Measurements from ENCODE around the gene OR2AE1. TPM values are rescaled to one million over a fixed set of nuclear protein-coding genes. Genes with fewer than 3 reads are reported as not detected.

Gene OR2AE1
- polyA plus RNA-seq, 1 donor from 2014 or later = not detected

GRCh38 chr7:99897322-99898022 is 20.6 kb upstream of the OR2AE1 start:
- no peaks in the 10 kb centered on the region for H3K36me3 ChIP-seq (ENCODE audit: insufficient read depth, low read length)
- H3K4me3 ChIP-seq (ENCODE audit: low read length) = no peak overlapping the region
- no peak for TF ChIP-seq CTCF (IDR thresholded peaks at IDR 0.05; ENCODE audit: poor library complexity, severe bottlenecking)
- no peak for TF ChIP-seq EZH2 (IDR thresholded peaks at IDR 0.05; ENCODE audit: borderline replicate concordance, insufficient read depth, low read length, poor library complexity, severe bottlenecking)
- TF ChIP-seq RAD21 (conservative IDR thresholded peaks at IDR 0.05) = no peak
- TF ChIP-seq POLR2AphosphoS5 (IDR thresholded peaks at IDR 0.05) = no peak
- TF ChIP-seq MXI1 (conservative IDR thresholded peaks at IDR 0.05; ENCODE audit: poor library complexity, severe bottlenecking) = no peak
- TF ChIP-seq TAF1 (IDR thresholded peaks at IDR 0.05; ENCODE audit: low read depth) = no peak
- no peak for TF ChIP-seq REST (IDR thresholded peaks at IDR 0.05; ENCODE audit: borderline replicate concordance)
- no peak for TF ChIP-seq EP300 (conservative IDR thresholded peaks at IDR 0.05; ENCODE audit: poor library complexity, severe bottlenecking)
- TF ChIP-seq SMC3 (conservative IDR thresholded peaks at IDR 0.05; ENCODE audit: poor library complexity) = no peak
- no peak overlapping the region for H3K4me2 ChIP-seq (ENCODE audit: low read length)
- no peaks in the 10 kb centered on the region for H3K79me2 ChIP-seq (replicated peaks; ENCODE audit: insufficient read depth, low read length)
- H3F3A ChIP-seq (ENCODE audit: insufficient read depth, low read length, poor library complexity, severe bottlenecking) = no peaks in the 10 kb centered on the region
- no peaks in the 10 kb centered on the region for H4K20me1 ChIP-seq (ENCODE audit: insufficient read depth)
- no peak overlapping the region for H3K27ac ChIP-seq (ENCODE audit: low read length)
- no peak overlapping the region for H3K9ac ChIP-seq (ENCODE audit: low read length)
- H2AFZ ChIP-seq (ENCODE audit: low read depth, low read length) = no peak overlapping the region
- H3K27me3 ChIP-seq (ENCODE audit: insufficient read depth, low read depth, low read length) = no peaks in the 10 kb centered on the region
- H3K9me2 ChIP-seq (ENCODE audit: insufficient read depth, low read length) = no peaks in the 10 kb centered on the region
- no peaks in the 10 kb centered on the region for H3K9me3 ChIP-seq (ENCODE audit: low read length)

- H4K20me1 ChIP-seq (ENCODE audit: insufficient read depth) = no peaks in the 10 kb centered on the region
- no peaks in the 10 kb centered on the region for H3K79me2 ChIP-seq (replicated peaks; ENCODE audit: insufficient read depth, low read length)
- H2AFZ ChIP-seq (ENCODE audit: low read depth, low read length) = no peak overlapping the region
- no peaks in the 10 kb centered on the region for H3F3A ChIP-seq (ENCODE audit: insufficient read depth, low read length, poor library complexity, severe bottlenecking)
- no peak for TF ChIP-seq TAF1 (IDR thresholded peaks at IDR 0.05; ENCODE audit: low read depth)
- no peak for TF ChIP-seq MXI1 (conservative IDR thresholded peaks at IDR 0.05; ENCODE audit: poor library complexity, severe bottlenecking)
- no peak for TF ChIP-seq EP300 (conservative IDR thresholded peaks at IDR 0.05; ENCODE audit: poor library complexity, severe bottlenecking)
- TF ChIP-seq SMC3 (conservative IDR thresholded peaks at IDR 0.05; ENCODE audit: poor library complexity) = no peak
- no peak for TF ChIP-seq RAD21 (conservative IDR thresholded peaks at IDR 0.05)
- no peak for TF ChIP-seq REST (IDR thresholded peaks at IDR 0.05; ENCODE audit: borderline replicate concordance)
- TF ChIP-seq EZH2 (IDR thresholded peaks at IDR 0.05; ENCODE audit: borderline replicate concordance, insufficient read depth, low read length, poor library complexity, severe bottlenecking) = no peak
- TF ChIP-seq POLR2AphosphoS5 (IDR thresholded peaks at IDR 0.05) = no peak
- TF ChIP-seq CTCF (IDR thresholded peaks at IDR 0.05; ENCODE audit: poor library complexity, severe bottlenecking) = no peak
- no peak overlapping the region for H3K4me3 ChIP-seq (ENCODE audit: low read length)
- no peak overlapping the region for H3K4me2 ChIP-seq (ENCODE audit: low read length)
- H3K27ac ChIP-seq (ENCODE audit: low read length) = no peak overlapping the region
- H3K36me3 ChIP-seq (ENCODE audit: insufficient read depth, low read length) = no peaks in the 10 kb centered on the region
- no peak overlapping the region for H3K9ac ChIP-seq (ENCODE audit: low read length)
- H3K27me3 ChIP-seq (ENCODE audit: insufficient read depth, low read depth, low read length) = no peaks in the 10 kb centered on the region
- H3K9me3 ChIP-seq (ENCODE audit: low read length) = no peaks in the 10 kb centered on the region
- H3K9me2 ChIP-seq (ENCODE audit: insufficient read depth, low read length) = no peaks in the 10 kb centered on the region
Measured at GRCh38 chr7:99894738-99895137, 17.9 kb upstream of the OR2AE1 start.

Measured in neural cell (in vitro differentiated cells).